ENCODE data around the gene ZNF292.

Gene ZNF292

GRCh38 chr6:87164506-87164905 lies 9.1 kb downstream of the ZNF292 start:
- TF ChIP-seq POLR2AphosphoS5 (IDR thresholded peaks at IDR 0.05; ENCODE audit: low read depth, low read length) (no peak), TAF1 (IDR thresholded peaks at IDR 0.05; ENCODE audit: borderline replicate concordance, insufficient read depth, low read length) (no peak), FOXP2 (optimal IDR thresholded peaks at IDR 0.05; ENCODE audit: borderline replicate concordance, extremely low read depth, extremely low read length, insufficient read depth) (no peak), SIN3A (IDR thresholded peaks at IDR 0.05; ENCODE audit: borderline replicate concordance, insufficient read depth, low read length) (no peak)
- TF ChIP-seq, protein P1, sequence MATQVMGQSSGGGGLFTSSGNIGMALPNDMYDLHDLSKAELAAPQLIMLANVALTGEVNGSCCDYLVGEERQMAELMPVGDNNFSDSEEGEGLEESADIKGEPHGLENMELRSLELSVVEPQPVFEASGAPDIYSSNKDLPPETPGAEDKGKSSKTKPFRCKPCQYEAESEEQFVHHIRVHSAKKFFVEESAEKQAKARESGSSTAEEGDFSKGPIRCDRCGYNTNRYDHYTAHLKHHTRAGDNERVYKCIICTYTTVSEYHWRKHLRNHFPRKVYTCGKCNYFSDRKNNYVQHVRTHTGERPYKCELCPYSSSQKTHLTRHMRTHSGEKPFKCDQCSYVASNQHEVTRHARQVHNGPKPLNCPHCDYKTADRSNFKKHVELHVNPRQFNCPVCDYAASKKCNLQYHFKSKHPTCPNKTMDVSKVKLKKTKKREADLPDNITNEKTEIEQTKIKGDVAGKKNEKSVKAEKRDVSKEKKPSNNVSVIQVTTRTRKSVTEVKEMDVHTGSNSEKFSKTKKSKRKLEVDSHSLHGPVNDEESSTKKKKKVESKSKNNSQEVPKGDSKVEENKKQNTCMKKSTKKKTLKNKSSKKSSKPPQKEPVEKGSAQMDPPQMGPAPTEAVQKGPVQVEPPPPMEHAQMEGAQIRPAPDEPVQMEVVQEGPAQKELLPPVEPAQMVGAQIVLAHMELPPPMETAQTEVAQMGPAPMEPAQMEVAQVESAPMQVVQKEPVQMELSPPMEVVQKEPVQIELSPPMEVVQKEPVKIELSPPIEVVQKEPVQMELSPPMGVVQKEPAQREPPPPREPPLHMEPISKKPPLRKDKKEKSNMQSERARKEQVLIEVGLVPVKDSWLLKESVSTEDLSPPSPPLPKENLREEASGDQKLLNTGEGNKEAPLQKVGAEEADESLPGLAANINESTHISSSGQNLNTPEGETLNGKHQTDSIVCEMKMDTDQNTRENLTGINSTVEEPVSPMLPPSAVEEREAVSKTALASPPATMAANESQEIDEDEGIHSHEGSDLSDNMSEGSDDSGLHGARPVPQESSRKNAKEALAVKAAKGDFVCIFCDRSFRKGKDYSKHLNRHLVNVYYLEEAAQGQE (IDR thresholded peaks at IDR 0.05; ENCODE audit: insufficient read depth in 1 of 2, low read depth in 2 of 2, low read length in 2 of 2), result no peak

DNA sequence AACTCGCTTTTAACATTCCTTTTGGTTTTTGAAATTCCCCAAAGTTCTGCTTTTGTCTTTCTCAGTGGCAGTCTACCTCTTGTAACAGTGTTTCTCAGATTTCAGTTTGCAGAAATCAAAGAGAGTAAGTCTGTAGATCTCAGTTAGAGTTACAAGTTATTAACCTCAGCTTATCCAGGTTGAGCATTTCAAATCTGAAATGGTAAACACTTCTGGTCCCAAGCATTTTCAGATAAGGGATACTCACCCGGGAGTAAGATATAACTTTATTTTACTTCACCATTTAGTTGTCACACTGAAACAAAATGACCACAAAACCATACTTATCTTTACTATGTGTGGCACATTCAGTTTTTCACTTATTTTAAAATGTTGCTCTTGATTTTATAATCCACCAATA lies 9.8 kb downstream of the ZNF292 start:
- TF ChIP-seq SIN3A (IDR thresholded peaks at IDR 0.05; ENCODE audit: borderline replicate concordance, insufficient read depth, low read length) (no peak), TAF1 (IDR thresholded peaks at IDR 0.05; ENCODE audit: borderline replicate concordance, insufficient read depth, low read length) (no peak)

GRCh38 chr6:87171938-87172633 lies 16.7 kb downstream of the ZNF292 start:
- no peak for TF ChIP-seq TAF1 (IDR thresholded peaks at IDR 0.05; ENCODE audit: borderline replicate concordance, insufficient read depth, low read length)
- TF ChIP-seq SIN3A (IDR thresholded peaks at IDR 0.05; ENCODE audit: borderline replicate concordance, insufficient read depth, low read length), result no peak

GRCh38 chr6:87174078-87174579 lies 18.8 kb downstream of the ZNF292 start:
- TF ChIP-seq POLR2AphosphoS5 (IDR thresholded peaks at IDR 0.05; ENCODE audit: low read depth, low read length), result no peak
- TF ChIP-seq FOXP2 (optimal IDR thresholded peaks at IDR 0.05; ENCODE audit: borderline replicate concordance, extremely low read depth, extremely low read length, insufficient read depth), result no peak
- TF ChIP-seq TAF1 (IDR thresholded peaks at IDR 0.05; ENCODE audit: borderline replicate concordance, insufficient read depth, low read length), result no peak
- TF ChIP-seq, protein P1 (IDR thresholded peaks at IDR 0.05; ENCODE audit: insufficient read depth in 1 of 2, low read depth in 2 of 2, low read length in 2 of 2), result no peak
- no peak for TF ChIP-seq SIN3A (IDR thresholded peaks at IDR 0.05; ENCODE audit: borderline replicate concordance, insufficient read depth, low read length)

DNA sequence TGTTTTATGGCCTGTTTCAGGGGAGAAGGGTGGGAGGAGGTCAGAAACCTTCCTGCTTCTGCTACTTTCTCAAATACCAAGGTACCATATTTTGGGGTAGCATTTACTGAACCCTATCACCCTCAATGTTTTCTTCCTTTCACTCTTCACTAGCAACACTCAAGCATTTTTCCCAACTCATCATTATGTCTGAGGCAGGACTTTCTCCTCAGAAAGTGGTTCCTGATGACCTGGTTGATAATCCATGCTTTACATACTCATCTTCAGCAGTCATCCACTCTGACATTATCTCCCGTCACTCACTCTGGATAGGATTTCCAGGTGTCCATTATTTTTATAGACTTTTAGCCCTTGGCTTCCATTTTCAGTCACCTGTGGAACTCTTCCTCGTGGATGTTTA lies 21.1 kb downstream of the ZNF292 start:
- TF ChIP-seq, protein P1 (IDR thresholded peaks at IDR 0.05; ENCODE audit: insufficient read depth in 1 of 2, low read depth in 2 of 2, low read length in 2 of 2), result no peak
- no peak for TF ChIP-seq SIN3A (IDR thresholded peaks at IDR 0.05; ENCODE audit: borderline replicate concordance, insufficient read depth, low read length)
- no peak for TF ChIP-seq TAF1 (IDR thresholded peaks at IDR 0.05; ENCODE audit: borderline replicate concordance, insufficient read depth, low read length)
- TF ChIP-seq POLR2AphosphoS5 (IDR thresholded peaks at IDR 0.05; ENCODE audit: low read depth, low read length), result no peak
- no peak for TF ChIP-seq FOXP2 (optimal IDR thresholded peaks at IDR 0.05; ENCODE audit: borderline replicate concordance, extremely low read depth, extremely low read length, insufficient read depth)

GRCh38 chr6:87180105-87180728 lies 24.9 kb downstream of the ZNF292 start:
- TF ChIP-seq TAF1 (IDR thresholded peaks at IDR 0.05; ENCODE audit: borderline replicate concordance, insufficient read depth, low read length) (no peak), POLR2AphosphoS5 (IDR thresholded peaks at IDR 0.05; ENCODE audit: low read depth, low read length) (no peak), FOXP2 (optimal IDR thresholded peaks at IDR 0.05; ENCODE audit: borderline replicate concordance, extremely low read depth, extremely low read length, insufficient read depth) (no peak), SIN3A (IDR thresholded peaks at IDR 0.05; ENCODE audit: borderline replicate concordance, insufficient read depth, low read length) (no peak)
- TF ChIP-seq, protein P1 (IDR thresholded peaks at IDR 0.05; ENCODE audit: insufficient read depth in 1 of 2, low read depth in 2 of 2, low read length in 2 of 2), result no peak
